HCT116 (cell line): ENCODE results near the gene SLC25A51. TPM values are rescaled to one million over a fixed set of nuclear protein-coding genes. Genes with fewer than 3 reads are reported as not detected.

ENCODE experiments used
- ATAC-seq: fragments of 200-7000 bp; cut with Tn5 transposase; 2 replicates; pipeline ENCODE4 v1.9.1; 2020; ENCODE audit warnings: mild to moderate bottlenecking, moderate library complexity
- BruUV-seq: library from RNA; stranded (reverse); fragments of 400-500 nt; replicated peaks from 2 replicates; lab custom pipeline; 2021; lab: Mats Ljungman, UMichigan
- CTCF ChIA-PET: fragments of 300-600 bp; sonication (Branson Sonifier 250); formaldehyde crosslinking; loops from one replicate; lab custom pipeline; 2021; ENCODE audit warnings: antibody characterized with exemption; lab: Charles Lee
- POLR2A ChIA-PET: fragments of 300-600, 350-600 bp; sonication (Branson Sonifier 250); formaldehyde crosslinking; loops from one replicate; lab custom pipeline; 2021; ENCODE audit warnings: antibody characterized with exemption; lab: Charles Lee
- RAD21 ChIA-PET, 2 experiments: fragments of 300-600 bp; sonication (Branson Sonifier 250); formaldehyde crosslinking; loops; one replicate each; lab custom pipeline; 2023; ENCODE audit warnings: low total read pairs in 2 of 2; ENCODE audit not compliant: uncharacterized antibody in 2 of 2, unreplicated experiment in 2 of 2, low non-redundant PET in 1 of 2; lab: Charles Lee
- DNase-seq: peaks from one replicate; pipeline ENCODE4 v3.0.0-alpha.2; 2010; ENCODE audit warnings: low read depth, low spot score
- H2AFZ ChIP-seq: fragments of 200-600 bp; shearing (Covaris generic), sonication (generic); 2 replicates; pipeline ENCODE4 v1.6.1; 2017; ENCODE audit warnings: low read depth, mixed run types, mixed read lengths, antibody characterized with exemption, low read length; ENCODE audit not compliant: poor library complexity, severe bottlenecking
- H3K27ac ChIP-seq: 2 replicates; pipeline ENCODE4 v1.5.1; 2012; ENCODE audit warnings: low read depth, low read length
- H3K27me3 ChIP-seq: fragments of 200-600 bp; sonication (generic); 2 replicates; pipeline ENCODE4 v1.6.1; 2016; ENCODE audit warnings: mixed run types, low read length, mixed read lengths; ENCODE audit not compliant: insufficient read depth
- H3K36me3 ChIP-seq, 2 experiments: fragments of 200-500 bp in 1 of 2; fragments of 200-600 bp in 1 of 2; sonication (Bioruptor generic) in 1 of 2; sonication (generic) in 1 of 2; 2 replicates each; pipeline versions ENCODE4 v1.5.1 to v1.6.1; 2014 to 2016; ENCODE audit warnings: low read length in 2 of 2, inconsistent platforms in 1 of 2, mixed read lengths in 1 of 2, mixed run types in 1 of 2; ENCODE audit not compliant: insufficient read depth in 2 of 2, control insufficient read depth in 1 of 2
- H3K4me1 ChIP-seq, 2 experiments: fragments of 200-600 bp in 1 of 2; sonication (generic) in 1 of 2; 2 replicates each; pipeline versions ENCODE4 v1.5.1 to v1.6.1; 2012 to 2017; ENCODE audit warnings: low read length in 2 of 2, inconsistent platforms in 1 of 2, mild to moderate bottlenecking in 1 of 2, mixed read lengths in 1 of 2, mixed run types in 1 of 2, moderate library complexity in 1 of 2; ENCODE audit not compliant: insufficient read depth in 2 of 2, control insufficient read depth in 1 of 2
- H3K4me2 ChIP-seq: fragments of 200-600 bp; sonication (generic); 2 replicates; pipeline ENCODE4 v1.6.1; 2017; ENCODE audit warnings: mixed run types, low read length, mixed read lengths
- H3K4me3 ChIP-seq, 2 experiments: fragments of 200-600 bp in 1 of 2; sonication (generic) in 1 of 2; replicated peaks in 1 of 2; 2 replicates each; pipeline ENCODE4 v1.5.1; 2011 to 2016; ENCODE audit warnings: low read length in 2 of 2, control low read depth in 1 of 2, low read depth in 1 of 2, mild to moderate bottlenecking in 1 of 2, mixed read lengths in 1 of 2, mixed run types in 1 of 2
- H3K79me2 ChIP-seq: fragments of 200-600 bp; sonication (generic); 2 replicates; pipeline ENCODE4 v1.6.1; 2017; ENCODE audit warnings: mild to moderate bottlenecking, mixed run types, low read length, moderate library complexity, mixed read lengths; ENCODE audit not compliant: insufficient read depth
- H3K9ac ChIP-seq: fragments of 200-600 bp; sonication (generic); 2 replicates; pipeline ENCODE4 v1.6.1; 2016; ENCODE audit warnings: low read length, mixed read lengths
- H3K9me2 ChIP-seq: fragments of 200-600 bp; sonication (generic), shearing (Covaris generic); 2 replicates; pipeline ENCODE4 v1.6.1; 2017; ENCODE audit warnings: mixed run types, mild to moderate bottlenecking, moderate library complexity; ENCODE audit not compliant: insufficient read depth
- H3K9me3 ChIP-seq, 2 experiments: fragments of 200-500 bp in 1 of 2; fragments of 200-600 bp in 1 of 2; sonication (Bioruptor generic) in 1 of 2; sonication (generic) in 1 of 2; 2 replicates each; pipeline ENCODE4 v1.6.1; 2014 to 2017; ENCODE audit warnings: low read length in 2 of 2, mixed read lengths in 2 of 2, inconsistent platforms in 1 of 2, low read depth in 1 of 2, mild to moderate bottlenecking in 1 of 2, mixed run types in 1 of 2, moderate library complexity in 1 of 2; ENCODE audit not compliant: control insufficient read depth in 1 of 2, insufficient read depth in 1 of 2
- H4K20me1 ChIP-seq: fragments of 200-600 bp; sonication (generic), shearing (Covaris generic); 2 replicates; pipeline ENCODE4 v1.6.1; 2017; ENCODE audit warnings: mixed run types, mild to moderate bottlenecking, moderate library complexity; ENCODE audit not compliant: insufficient read depth
- CBX3 ChIP-seq: IDR thresholded peaks from 2 replicates; pipeline ENCODE4 v1.6.1; 2012; ENCODE audit warnings: low read depth
- CEBPB ChIP-seq: IDR thresholded peaks from 2 replicates; pipeline ENCODE4 v1.6.1; 2012; ENCODE audit warnings: low read depth
- EZH2phosphoT487 ChIP-seq: fragments of 200-600 bp; IDR thresholded peaks from 2 replicates; pipeline ENCODE4 v1.6.1; 2018; ENCODE audit warnings: antibody characterized with exemption, borderline replicate concordance
- FOSL1 ChIP-seq: IDR thresholded peaks from 2 replicates; pipeline ENCODE4 v1.6.1; 2012; ENCODE audit warnings: low read depth
- JUND ChIP-seq: IDR thresholded peaks from 2 replicates; pipeline ENCODE4 v1.6.1; 2012
- POLR2A ChIP-seq: IDR thresholded peaks from 2 replicates; pipeline ENCODE4 v1.7.0; 2011; ENCODE audit warnings: borderline replicate concordance; ENCODE audit not compliant: insufficient read depth, insufficient read length; ENCODE audit errors: extremely low read depth
- POLR2AphosphoS5 ChIP-seq: IDR thresholded peaks from 2 replicates; pipeline ENCODE4 v1.6.1; 2011; ENCODE audit warnings: mild to moderate bottlenecking, low read depth, low read length, moderate library complexity
- SIN3A ChIP-seq: IDR thresholded peaks from 2 replicates; pipeline ENCODE4 v1.6.1; 2012; ENCODE audit warnings: low read depth
- SRF ChIP-seq: IDR thresholded peaks from 2 replicates; pipeline ENCODE4 v1.6.1; 2012; ENCODE audit warnings: low read depth
- YY1 ChIP-seq: IDR thresholded peaks from 2 replicates; pipeline ENCODE4 v1.6.1; 2011; ENCODE audit warnings: low read length, low read depth, moderate library complexity, mild to moderate bottlenecking; ENCODE audit not compliant: insufficient replicate concordance; ENCODE audit errors: extremely low read depth
- ZFX ChIP-seq: fragments of 450-650 bp; IDR thresholded peaks from 2 replicates; pipeline ENCODE4 v1.6.1; 2017
- ZNF274 ChIP-seq: fragments of 200-500 bp; sonication (Bioruptor generic); IDR thresholded peaks from 2 replicates; pipeline ENCODE4 v1.6.1; 2014; ENCODE audit warnings: mild to moderate bottlenecking, low read depth, low read length, inconsistent platforms
- intact Hi-C: fragments of 100-400 bp; cut with micrococcal nuclease; formaldehyde crosslinking; loops from 2 replicates; pipeline ENCODE4 v1.10.0; 2022
- total RNA-seq: library from RNA; stranded (reverse); gene quantifications from one replicate; pipeline ENCODE4 v1.2.1, GENCODE V29; 2021; ENCODE audit not compliant: unreplicated experiment
- TF ChIP-seq, protein P1 (sequence below): IDR thresholded peaks from 2 replicates; pipeline ENCODE4 v1.6.1; 2012
- TF ChIP-seq, protein P2 (sequence below): IDR thresholded peaks from 2 replicates; pipeline ENCODE4 v1.6.1; 2012
- TF ChIP-seq, protein P3 (sequence below): IDR thresholded peaks from 2 replicates; pipeline ENCODE4 v1.6.1; 2012; ENCODE audit warnings: low read depth
- TF ChIP-seq, protein P4 (sequence below): IDR thresholded peaks from 2 replicates; pipeline ENCODE4 v1.6.1; 2011; ENCODE audit warnings: mild to moderate bottlenecking, low read length, moderate library complexity; ENCODE audit not compliant: insufficient replicate concordance; ENCODE audit errors: extremely low read depth
- TF ChIP-seq, protein P5 (sequence below), 3 experiments: fragments of 200-600 bp in 1 of 3; sonication (generic) in 1 of 3; IDR thresholded peaks in 2 of 3; conservative IDR thresholded peaks in 1 of 3; 2 replicates each; pipeline ENCODE4 v1.5.1; 2012 to 2017; ENCODE audit warnings: low read depth in 2 of 3, low read length in 2 of 3, antibody characterized with exemption in 1 of 3, borderline replicate concordance in 1 of 3, control low read depth in 1 of 3, mild to moderate bottlenecking in 1 of 3, mixed read lengths in 1 of 3, mixed run types in 1 of 3, moderate library complexity in 1 of 3; ENCODE audit not compliant: insufficient read depth in 1 of 3

Gene SLC25A51
- total RNA-seq, 1 experiment from 2014 or later, result 27.3 TPM

DNA sequence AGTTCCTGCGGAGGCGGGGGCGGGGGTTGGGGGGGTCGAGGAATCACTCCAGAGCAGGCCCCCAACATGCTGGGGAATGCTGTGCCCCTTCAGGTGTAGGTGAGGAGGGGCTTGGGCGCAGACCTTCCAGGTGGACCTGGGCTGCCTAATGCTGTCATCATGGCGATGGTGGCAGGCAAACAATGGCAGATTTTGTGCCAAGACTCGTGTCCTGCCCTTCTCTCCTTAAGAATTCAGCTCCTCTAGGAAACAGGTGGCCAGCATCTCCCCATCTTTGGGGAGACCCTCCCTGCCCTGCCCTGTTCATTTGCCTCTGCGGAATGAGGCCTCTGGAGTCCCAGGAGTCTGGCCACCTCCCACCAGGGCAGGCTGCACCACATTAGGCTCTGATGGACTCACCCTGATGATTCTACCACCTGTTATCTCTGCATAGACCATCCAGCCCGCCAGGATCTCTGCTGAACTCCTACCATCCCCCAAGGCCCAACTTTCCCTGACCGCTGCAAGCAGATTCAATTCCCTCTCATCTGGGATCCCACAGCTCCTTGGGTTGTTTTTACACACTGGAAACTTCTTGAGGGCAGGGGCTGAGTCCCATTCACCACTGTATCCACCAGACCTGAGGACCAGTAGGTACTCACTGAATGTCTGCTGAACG, 10.9 kb upstream of the SLC25A51 start:
- no peaks in the 10 kb centered on the region for H3K27me3 ChIP-seq
- no peak overlapping the region for H3K4me3 ChIP-seq
- H3K9ac ChIP-seq, result no peak overlapping the region
- H3K27ac ChIP-seq, result no peak overlapping the region
- no TSS peak for BruUV-seq
- peaks cover 0 to 5% of the 10 kb centered on the region in 2 experiments; a peak in 1 of 4 replicates for H3K4me1 ChIP-seq
- no peak overlapping the region for H2AFZ ChIP-seq
- intact Hi-C loops, result loop anchor here (5.0 kb wide), 2 partner anchors 37 to 52 kb away; no protein-coding TSS in a partner anchor
- H3K79me2 ChIP-seq, result no peaks in the 10 kb centered on the region
- CTCF ChIA-PET, result interaction anchor here (3.0 to 4.9 kb wide), 2 partner anchors 173 to 349 kb away, joined by 27 to 54 read pairs; no protein-coding TSS in a partner anchor
- ATAC-seq, result no peak
- TF ChIP-seq ZFX (no peak), FOSL1 (no peak), POLR2AphosphoS5 (no peak), ZNF274 (no peak), POLR2A (no peak), YY1 (no peak), JUND (no peak), EZH2phosphoT487 (no peak), SIN3A (no peak), CEBPB (no peak), CBX3 (no peak), SRF (no peak)
- TF ChIP-seq, protein P1, sequence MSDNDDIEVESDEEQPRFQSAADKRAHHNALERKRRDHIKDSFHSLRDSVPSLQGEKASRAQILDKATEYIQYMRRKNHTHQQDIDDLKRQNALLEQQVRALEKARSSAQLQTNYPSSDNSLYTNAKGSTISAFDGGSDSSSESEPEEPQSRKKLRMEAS, result no peak
- TF ChIP-seq, protein P2, sequence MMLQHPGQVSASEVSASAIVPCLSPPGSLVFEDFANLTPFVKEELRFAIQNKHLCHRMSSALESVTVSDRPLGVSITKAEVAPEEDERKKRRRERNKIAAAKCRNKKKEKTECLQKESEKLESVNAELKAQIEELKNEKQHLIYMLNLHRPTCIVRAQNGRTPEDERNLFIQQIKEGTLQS, result no peak
- TF ChIP-seq, protein P3, sequence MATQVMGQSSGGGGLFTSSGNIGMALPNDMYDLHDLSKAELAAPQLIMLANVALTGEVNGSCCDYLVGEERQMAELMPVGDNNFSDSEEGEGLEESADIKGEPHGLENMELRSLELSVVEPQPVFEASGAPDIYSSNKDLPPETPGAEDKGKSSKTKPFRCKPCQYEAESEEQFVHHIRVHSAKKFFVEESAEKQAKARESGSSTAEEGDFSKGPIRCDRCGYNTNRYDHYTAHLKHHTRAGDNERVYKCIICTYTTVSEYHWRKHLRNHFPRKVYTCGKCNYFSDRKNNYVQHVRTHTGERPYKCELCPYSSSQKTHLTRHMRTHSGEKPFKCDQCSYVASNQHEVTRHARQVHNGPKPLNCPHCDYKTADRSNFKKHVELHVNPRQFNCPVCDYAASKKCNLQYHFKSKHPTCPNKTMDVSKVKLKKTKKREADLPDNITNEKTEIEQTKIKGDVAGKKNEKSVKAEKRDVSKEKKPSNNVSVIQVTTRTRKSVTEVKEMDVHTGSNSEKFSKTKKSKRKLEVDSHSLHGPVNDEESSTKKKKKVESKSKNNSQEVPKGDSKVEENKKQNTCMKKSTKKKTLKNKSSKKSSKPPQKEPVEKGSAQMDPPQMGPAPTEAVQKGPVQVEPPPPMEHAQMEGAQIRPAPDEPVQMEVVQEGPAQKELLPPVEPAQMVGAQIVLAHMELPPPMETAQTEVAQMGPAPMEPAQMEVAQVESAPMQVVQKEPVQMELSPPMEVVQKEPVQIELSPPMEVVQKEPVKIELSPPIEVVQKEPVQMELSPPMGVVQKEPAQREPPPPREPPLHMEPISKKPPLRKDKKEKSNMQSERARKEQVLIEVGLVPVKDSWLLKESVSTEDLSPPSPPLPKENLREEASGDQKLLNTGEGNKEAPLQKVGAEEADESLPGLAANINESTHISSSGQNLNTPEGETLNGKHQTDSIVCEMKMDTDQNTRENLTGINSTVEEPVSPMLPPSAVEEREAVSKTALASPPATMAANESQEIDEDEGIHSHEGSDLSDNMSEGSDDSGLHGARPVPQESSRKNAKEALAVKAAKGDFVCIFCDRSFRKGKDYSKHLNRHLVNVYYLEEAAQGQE, result no peak
- TF ChIP-seq, protein P4, sequence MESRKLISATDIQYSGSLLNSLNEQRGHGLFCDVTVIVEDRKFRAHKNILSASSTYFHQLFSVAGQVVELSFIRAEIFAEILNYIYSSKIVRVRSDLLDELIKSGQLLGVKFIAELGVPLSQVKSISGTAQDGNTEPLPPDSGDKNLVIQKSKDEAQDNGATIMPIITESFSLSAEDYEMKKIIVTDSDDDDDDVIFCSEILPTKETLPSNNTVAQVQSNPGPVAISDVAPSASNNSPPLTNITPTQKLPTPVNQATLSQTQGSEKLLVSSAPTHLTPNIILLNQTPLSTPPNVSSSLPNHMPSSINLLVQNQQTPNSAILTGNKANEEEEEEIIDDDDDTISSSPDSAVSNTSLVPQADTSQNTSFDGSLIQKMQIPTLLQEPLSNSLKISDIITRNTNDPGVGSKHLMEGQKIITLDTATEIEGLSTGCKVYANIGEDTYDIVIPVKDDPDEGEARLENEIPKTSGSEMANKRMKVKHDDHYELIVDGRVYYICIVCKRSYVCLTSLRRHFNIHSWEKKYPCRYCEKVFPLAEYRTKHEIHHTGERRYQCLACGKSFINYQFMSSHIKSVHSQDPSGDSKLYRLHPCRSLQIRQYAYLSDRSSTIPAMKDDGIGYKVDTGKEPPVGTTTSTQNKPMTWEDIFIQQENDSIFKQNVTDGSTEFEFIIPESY, result no peak
- TF ChIP-seq, protein P5, sequence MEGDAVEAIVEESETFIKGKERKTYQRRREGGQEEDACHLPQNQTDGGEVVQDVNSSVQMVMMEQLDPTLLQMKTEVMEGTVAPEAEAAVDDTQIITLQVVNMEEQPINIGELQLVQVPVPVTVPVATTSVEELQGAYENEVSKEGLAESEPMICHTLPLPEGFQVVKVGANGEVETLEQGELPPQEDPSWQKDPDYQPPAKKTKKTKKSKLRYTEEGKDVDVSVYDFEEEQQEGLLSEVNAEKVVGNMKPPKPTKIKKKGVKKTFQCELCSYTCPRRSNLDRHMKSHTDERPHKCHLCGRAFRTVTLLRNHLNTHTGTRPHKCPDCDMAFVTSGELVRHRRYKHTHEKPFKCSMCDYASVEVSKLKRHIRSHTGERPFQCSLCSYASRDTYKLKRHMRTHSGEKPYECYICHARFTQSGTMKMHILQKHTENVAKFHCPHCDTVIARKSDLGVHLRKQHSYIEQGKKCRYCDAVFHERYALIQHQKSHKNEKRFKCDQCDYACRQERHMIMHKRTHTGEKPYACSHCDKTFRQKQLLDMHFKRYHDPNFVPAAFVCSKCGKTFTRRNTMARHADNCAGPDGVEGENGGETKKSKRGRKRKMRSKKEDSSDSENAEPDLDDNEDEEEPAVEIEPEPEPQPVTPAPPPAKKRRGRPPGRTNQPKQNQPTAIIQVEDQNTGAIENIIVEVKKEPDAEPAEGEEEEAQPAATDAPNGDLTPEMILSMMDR (IDR thresholded peaks at IDR 0.05 in 2 of 3, conservative IDR thresholded peaks at IDR 0.05 in 1 of 3; ENCODE audit: borderline replicate concordance in 1 of 3, insufficient read depth in 1 of 3, low read depth in 2 of 3, low read length in 2 of 3), result no peak
- TF ChIP-seq, all 23 proteins: peak for 0
- Histone ChIP-seq H3K9me2 (no peaks in the 10 kb centered on the region), H3K36me3 (peaks cover 6 to 14% of the 10 kb centered on the region in 2 experiments; a peak in 2 of 4 replicates), H3K9me3 (no peaks in the 10 kb centered on the region), H4K20me1 (no peaks in the 10 kb centered on the region), H3K4me2 (no peak overlapping the region)
- POLR2A ChIA-PET, result interaction anchor here (0.6 kb wide), 1 partner anchor 502 kb away, joined by 3 read pairs; no protein-coding TSS in a partner anchor
- RAD21 ChIA-PET, result interaction anchor here in 1 of 2 experiments (1.6 kb wide), 1 partner anchor 133 kb away, joined by 5 read pairs; no protein-coding TSS in a partner anchor
- no peak for DNase-seq
